ENCODE data around the gene PLXNA4.

GRCh38 chr7:132160611-132161532, 415.4 kb downstream of the PLXNA4 start:
- TF ChIP-seq, protein P1, sequence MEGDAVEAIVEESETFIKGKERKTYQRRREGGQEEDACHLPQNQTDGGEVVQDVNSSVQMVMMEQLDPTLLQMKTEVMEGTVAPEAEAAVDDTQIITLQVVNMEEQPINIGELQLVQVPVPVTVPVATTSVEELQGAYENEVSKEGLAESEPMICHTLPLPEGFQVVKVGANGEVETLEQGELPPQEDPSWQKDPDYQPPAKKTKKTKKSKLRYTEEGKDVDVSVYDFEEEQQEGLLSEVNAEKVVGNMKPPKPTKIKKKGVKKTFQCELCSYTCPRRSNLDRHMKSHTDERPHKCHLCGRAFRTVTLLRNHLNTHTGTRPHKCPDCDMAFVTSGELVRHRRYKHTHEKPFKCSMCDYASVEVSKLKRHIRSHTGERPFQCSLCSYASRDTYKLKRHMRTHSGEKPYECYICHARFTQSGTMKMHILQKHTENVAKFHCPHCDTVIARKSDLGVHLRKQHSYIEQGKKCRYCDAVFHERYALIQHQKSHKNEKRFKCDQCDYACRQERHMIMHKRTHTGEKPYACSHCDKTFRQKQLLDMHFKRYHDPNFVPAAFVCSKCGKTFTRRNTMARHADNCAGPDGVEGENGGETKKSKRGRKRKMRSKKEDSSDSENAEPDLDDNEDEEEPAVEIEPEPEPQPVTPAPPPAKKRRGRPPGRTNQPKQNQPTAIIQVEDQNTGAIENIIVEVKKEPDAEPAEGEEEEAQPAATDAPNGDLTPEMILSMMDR (IDR thresholded peaks at IDR 0.05; ENCODE audit: insufficient read depth, low read length): no peak
- no peak for TF ChIP-seq POLR2AphosphoS5 (IDR thresholded peaks at IDR 0.05; ENCODE audit: low read depth)
- TF ChIP-seq, protein P2, sequence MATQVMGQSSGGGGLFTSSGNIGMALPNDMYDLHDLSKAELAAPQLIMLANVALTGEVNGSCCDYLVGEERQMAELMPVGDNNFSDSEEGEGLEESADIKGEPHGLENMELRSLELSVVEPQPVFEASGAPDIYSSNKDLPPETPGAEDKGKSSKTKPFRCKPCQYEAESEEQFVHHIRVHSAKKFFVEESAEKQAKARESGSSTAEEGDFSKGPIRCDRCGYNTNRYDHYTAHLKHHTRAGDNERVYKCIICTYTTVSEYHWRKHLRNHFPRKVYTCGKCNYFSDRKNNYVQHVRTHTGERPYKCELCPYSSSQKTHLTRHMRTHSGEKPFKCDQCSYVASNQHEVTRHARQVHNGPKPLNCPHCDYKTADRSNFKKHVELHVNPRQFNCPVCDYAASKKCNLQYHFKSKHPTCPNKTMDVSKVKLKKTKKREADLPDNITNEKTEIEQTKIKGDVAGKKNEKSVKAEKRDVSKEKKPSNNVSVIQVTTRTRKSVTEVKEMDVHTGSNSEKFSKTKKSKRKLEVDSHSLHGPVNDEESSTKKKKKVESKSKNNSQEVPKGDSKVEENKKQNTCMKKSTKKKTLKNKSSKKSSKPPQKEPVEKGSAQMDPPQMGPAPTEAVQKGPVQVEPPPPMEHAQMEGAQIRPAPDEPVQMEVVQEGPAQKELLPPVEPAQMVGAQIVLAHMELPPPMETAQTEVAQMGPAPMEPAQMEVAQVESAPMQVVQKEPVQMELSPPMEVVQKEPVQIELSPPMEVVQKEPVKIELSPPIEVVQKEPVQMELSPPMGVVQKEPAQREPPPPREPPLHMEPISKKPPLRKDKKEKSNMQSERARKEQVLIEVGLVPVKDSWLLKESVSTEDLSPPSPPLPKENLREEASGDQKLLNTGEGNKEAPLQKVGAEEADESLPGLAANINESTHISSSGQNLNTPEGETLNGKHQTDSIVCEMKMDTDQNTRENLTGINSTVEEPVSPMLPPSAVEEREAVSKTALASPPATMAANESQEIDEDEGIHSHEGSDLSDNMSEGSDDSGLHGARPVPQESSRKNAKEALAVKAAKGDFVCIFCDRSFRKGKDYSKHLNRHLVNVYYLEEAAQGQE (IDR thresholded peaks at IDR 0.05; ENCODE audit: insufficient replicate concordance, low read depth): no peak
- TF ChIP-seq GABPA (IDR thresholded peaks at IDR 0.05; ENCODE audit: low read depth): no peak
- TF ChIP-seq SPI1 (IDR thresholded peaks at IDR 0.05; ENCODE audit: borderline replicate concordance, low read depth): no peak
